GM18507 (cell line): Measurements from ENCODE around the gene ILDR1.

ENCODE experiments used
- DNase-seq: peaks from one replicate; pipeline ENCODE4 v3.0.0; 2011; ENCODE audit warnings: low read depth; ENCODE audit not compliant: insufficient read length; ENCODE audit errors: extremely low spot score
- FAIRE-seq: peaks from 2 replicates; lab custom pipeline; 2011; peaks lifted over from hg19 to GRCh38; lab: Jason Lieb, UNC

ILDR1 gene

GRCh38 chr3:121997372-121997771 lies 24.7 kb downstream of the ILDR1 start:
- DNase-seq (no peak), FAIRE-seq (peak; percentile 68)

GRCh38 chr3:121996441-121996840 lies 25.6 kb downstream of the ILDR1 start:
- FAIRE-seq (no peak), DNase-seq (no peak)

GRCh38 chr3:121995161-121996137 lies 26.6 kb downstream of the ILDR1 start:
- peak; percentile 89 for FAIRE-seq

GRCh38 chr3:121994551-121994950 lies 27.5 kb downstream of the ILDR1 start:
- DNase-seq (no peak), FAIRE-seq (no peak)

More at GRCh38 chr3:121995161-121996137, 26.6 kb downstream of the ILDR1 start:
- no peak for DNase-seq

GRCh38 chr3:121992601-121993560 lies 29.2 kb downstream of the ILDR1 start:
- FAIRE-seq, result peak; percentile 78
- DNase-seq, result no peak

GRCh38 chr3:121989943-121990342 lies 32.1 kb downstream of the ILDR1 start:
- FAIRE-seq, result no peak

GRCh38 chr3:121988146-121988545 lies 33.9 kb downstream of the ILDR1 start:
- FAIRE-seq (no peak), DNase-seq (no peak)

More at GRCh38 chr3:121989943-121990342, 32.1 kb downstream of the ILDR1 start:
- DNase-seq, result no peak

- no peak for DNase-seq
- FAIRE-seq, result no peak
Observed at GRCh38 chr3:121985846-121986245, 36.2 kb downstream of the ILDR1 start.

- FAIRE-seq (peak; percentile 41), DNase-seq (no peak)
Observed at GRCh38 chr3:121981473-121981872, 40.6 kb downstream of the ILDR1 start.

- FAIRE-seq, result no peak
- DNase-seq, result no peak
Observed at GRCh38 chr3:121980450-121980796, 41.6 kb downstream of the ILDR1 start.

GRCh38 chr3:121979734-121980449 lies 42.2 kb downstream of the ILDR1 start:
- no peak for DNase-seq
- peak; percentile 79 for FAIRE-seq

GRCh38 chr3:121979246-121979645 lies 42.8 kb downstream of the ILDR1 start:
- FAIRE-seq (no peak), DNase-seq (no peak)

GRCh38 chr3:121976727-121977126 lies 45.3 kb downstream of the ILDR1 start:
- FAIRE-seq (no peak), DNase-seq (no peak)

- FAIRE-seq (no peak), DNase-seq (no peak)
Observed at GRCh38 chr3:121975702-121976302, 46.2 kb downstream of the ILDR1 start.

GRCh38 chr3:121974601-121975111 lies 47.4 kb downstream of the ILDR1 start:
- FAIRE-seq (no peak), DNase-seq (no peak)

- FAIRE-seq, result peak; percentile 47
- no peak for DNase-seq
Observed at GRCh38 chr3:121970047-121970446, 52.0 kb downstream of the ILDR1 start.

- FAIRE-seq (no peak), DNase-seq (no peak)
Observed at GRCh38 chr3:121969631-121970030, 52.4 kb downstream of the ILDR1 start.

- no peak for FAIRE-seq
- no peak for DNase-seq
Observed at GRCh38 chr3:121963608-121964007, 58.4 kb downstream of the ILDR1 start.

- FAIRE-seq, result no peak
- DNase-seq, result no peak
Observed at GRCh38 chr3:121962443-121962842, 59.6 kb downstream of the ILDR1 start.
